ENCODE results near the gene NTRK3. TPM values are rescaled to one million over a fixed set of nuclear protein-coding genes. Genes with fewer than 3 reads are reported as not detected.

The NTRK3 gene
- polyA plus RNA-seq, 1 donor (not counting 4 experiments of a cell fraction or from before 2014, with no cell fraction given): not detected

DNA sequence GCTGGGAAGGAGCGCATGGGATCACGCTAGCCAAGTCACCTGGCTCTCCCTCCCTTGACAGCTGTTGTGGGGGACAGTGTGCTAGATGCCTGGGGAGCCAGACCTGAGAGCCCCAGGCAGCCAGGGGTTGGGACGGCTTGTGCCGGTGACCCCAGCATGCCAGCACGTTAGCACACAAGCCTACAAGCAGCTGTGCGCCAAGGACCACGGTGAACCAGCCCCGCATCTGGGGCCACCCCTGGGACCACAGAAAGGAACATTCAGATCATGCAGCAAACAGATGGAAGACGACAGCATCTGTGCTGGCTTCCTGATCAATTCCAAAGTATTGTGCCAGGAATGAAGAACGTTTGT, 64.8 kb downstream of the NTRK3 start:
- Histone ChIP-seq H3K9ac (ENCODE audit: control insufficient read depth, extremely low read depth, insufficient read depth, low read length) (no peak overlapping the region), H3K79me2 (ENCODE audit: control insufficient read depth, insufficient read depth, low read length) (no peaks in the 10 kb centered on the region), H3K27ac (ENCODE audit: control insufficient read depth, insufficient read depth, low read length) (no peak overlapping the region), H3K36me3 (ENCODE audit: control insufficient read depth in 2 of 2, extremely low read depth in 1 of 2, insufficient read depth in 2 of 2, low read length in 2 of 2) (no peaks in the 10 kb centered on the region), H3K27me3 (ENCODE audit: control insufficient read depth, extremely low read depth, insufficient read depth, low read length) (no peaks in the 10 kb centered on the region), H4K20me1 (ENCODE audit: control insufficient read depth, extremely low read depth, insufficient read depth, low read length) (no peaks in the 10 kb centered on the region), H3K9me1 (ENCODE audit: control insufficient read depth, extremely low read depth, insufficient read depth, low read length) (no peaks in the 10 kb centered on the region), H3K9me3 (ENCODE audit: control insufficient read depth, low read depth, low read length) (peaks cover 2% of the 10 kb centered on the region), H3K4me1 (ENCODE audit: control insufficient read depth, extremely low read depth, insufficient read depth, low read length) (no peaks in the 10 kb centered on the region), H2AFZ (ENCODE audit: control insufficient read depth, low read length) (no peak overlapping the region), H3K4me2 (ENCODE audit: control insufficient read depth, extremely low read depth, insufficient read depth, low read depth, low read length) (no peak overlapping the region), H3K4me3 (ENCODE audit: control insufficient read depth in 2 of 3, extremely low read depth in 1 of 3, insufficient read depth in 2 of 3, low read depth in 1 of 3, low read length in 3 of 3) (no peak overlapping the region)
- DNase-seq (ENCODE audit: low read depth, low spot score): no peak
- TF ChIP-seq, protein P1, sequence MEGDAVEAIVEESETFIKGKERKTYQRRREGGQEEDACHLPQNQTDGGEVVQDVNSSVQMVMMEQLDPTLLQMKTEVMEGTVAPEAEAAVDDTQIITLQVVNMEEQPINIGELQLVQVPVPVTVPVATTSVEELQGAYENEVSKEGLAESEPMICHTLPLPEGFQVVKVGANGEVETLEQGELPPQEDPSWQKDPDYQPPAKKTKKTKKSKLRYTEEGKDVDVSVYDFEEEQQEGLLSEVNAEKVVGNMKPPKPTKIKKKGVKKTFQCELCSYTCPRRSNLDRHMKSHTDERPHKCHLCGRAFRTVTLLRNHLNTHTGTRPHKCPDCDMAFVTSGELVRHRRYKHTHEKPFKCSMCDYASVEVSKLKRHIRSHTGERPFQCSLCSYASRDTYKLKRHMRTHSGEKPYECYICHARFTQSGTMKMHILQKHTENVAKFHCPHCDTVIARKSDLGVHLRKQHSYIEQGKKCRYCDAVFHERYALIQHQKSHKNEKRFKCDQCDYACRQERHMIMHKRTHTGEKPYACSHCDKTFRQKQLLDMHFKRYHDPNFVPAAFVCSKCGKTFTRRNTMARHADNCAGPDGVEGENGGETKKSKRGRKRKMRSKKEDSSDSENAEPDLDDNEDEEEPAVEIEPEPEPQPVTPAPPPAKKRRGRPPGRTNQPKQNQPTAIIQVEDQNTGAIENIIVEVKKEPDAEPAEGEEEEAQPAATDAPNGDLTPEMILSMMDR (optimal IDR thresholded peaks at IDR 0.05 in 1 of 3, IDR thresholded peaks at IDR 0.05 in 1 of 3, conservative IDR thresholded peaks at IDR 0.05 in 1 of 3; ENCODE audit: extremely low read depth in 1 of 3, insufficient read depth in 2 of 3, low read length in 3 of 3): no peak
- TF ChIP-seq EZH2 (IDR thresholded peaks at IDR 0.05; ENCODE audit: low read length): no peak
- dilution Hi-C loops (cut with MboI; ENCODE audit: extremely low pct_ligation_motif_present, low sequenced_read_pairs): no loop called here
- no peak for FAIRE-seq

DNA sequence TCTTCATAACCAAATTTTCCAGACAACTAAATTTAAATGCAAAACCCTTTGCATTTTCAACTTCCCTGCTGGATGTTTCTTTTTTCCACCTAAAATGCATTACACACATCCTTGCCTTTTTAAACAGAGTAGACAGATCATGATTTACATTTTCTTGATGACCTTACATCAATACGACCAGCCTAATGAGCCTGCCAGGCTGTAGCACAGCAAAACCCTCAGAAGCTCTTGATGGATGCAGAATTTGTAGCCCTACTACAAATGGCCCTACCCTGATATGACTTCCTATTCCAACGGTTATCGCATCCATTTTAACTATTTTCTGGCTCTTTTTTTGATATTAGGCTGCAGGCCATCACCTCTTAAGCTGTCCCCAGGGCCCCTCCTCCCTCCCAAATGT, 66.3 kb downstream of the NTRK3 start:
- no peaks in the 10 kb centered on the region for H3K4me1 ChIP-seq (ENCODE audit: control insufficient read depth, extremely low read depth, insufficient read depth, low read length)
- no peaks in the 10 kb centered on the region for H3K27me3 ChIP-seq (ENCODE audit: control insufficient read depth, extremely low read depth, insufficient read depth, low read length)
- H3K4me2 ChIP-seq (ENCODE audit: control insufficient read depth, extremely low read depth, insufficient read depth, low read depth, low read length): no peak overlapping the region
- peaks cover 2% of the 10 kb centered on the region for H3K9me3 ChIP-seq (ENCODE audit: control insufficient read depth, low read depth, low read length)
- no peak overlapping the region for H3K9ac ChIP-seq (ENCODE audit: control insufficient read depth, extremely low read depth, insufficient read depth, low read length)
- dilution Hi-C loops (cut with MboI; ENCODE audit: extremely low pct_ligation_motif_present, low sequenced_read_pairs): no loop called here
- no peaks in the 10 kb centered on the region for H4K20me1 ChIP-seq (ENCODE audit: control insufficient read depth, extremely low read depth, insufficient read depth, low read length)
- H3K9me1 ChIP-seq (ENCODE audit: control insufficient read depth, extremely low read depth, insufficient read depth, low read length): no peaks in the 10 kb centered on the region
- H3K4me3 ChIP-seq (ENCODE audit: control insufficient read depth in 2 of 3, extremely low read depth in 1 of 3, insufficient read depth in 2 of 3, low read depth in 1 of 3, low read length in 3 of 3): no peak overlapping the region
- H3K36me3 ChIP-seq (ENCODE audit: control insufficient read depth in 2 of 2, extremely low read depth in 1 of 2, insufficient read depth in 2 of 2, low read length in 2 of 2): no peaks in the 10 kb centered on the region
- H2AFZ ChIP-seq (ENCODE audit: control insufficient read depth, low read length): no peak overlapping the region
- H3K79me2 ChIP-seq (ENCODE audit: control insufficient read depth, insufficient read depth, low read length): no peaks in the 10 kb centered on the region
- no peak overlapping the region for H3K27ac ChIP-seq (ENCODE audit: control insufficient read depth, insufficient read depth, low read length)
- DNase-seq (ENCODE audit: low read depth, low spot score): no peak
- TF ChIP-seq, protein P1 (optimal IDR thresholded peaks at IDR 0.05 in 1 of 3, IDR thresholded peaks at IDR 0.05 in 1 of 3, conservative IDR thresholded peaks at IDR 0.05 in 1 of 3; ENCODE audit: extremely low read depth in 1 of 3, insufficient read depth in 2 of 3, low read length in 3 of 3): no peak
- TF ChIP-seq EZH2 (IDR thresholded peaks at IDR 0.05; ENCODE audit: low read length): no peak
- no peak for FAIRE-seq
